H1 (cell line): ENCODE measurements around the gene SURF2. TPM values are rescaled to one million over a fixed set of nuclear protein-coding genes. Genes with fewer than 3 reads are reported as not detected.

Source experiments
- CTCF ChIA-PET: fragments of 300-600 bp; sonication (Branson Sonifier 250); formaldehyde crosslinking; loops from one replicate; lab custom pipeline; 2021; ENCODE audit not compliant: partially characterized antibody; lab: Charles Lee
- POLR2A ChIA-PET: fragments of 300-600 bp; sonication (Branson Sonifier 250); formaldehyde crosslinking; loops from one replicate; lab custom pipeline; 2021; ENCODE audit warnings: inconsistent platforms; ENCODE audit not compliant: partially characterized antibody; lab: Charles Lee
- DNase-seq, 2 experiments: peaks; one replicate each; pipeline versions ENCODE4 v3.0.0 to v3.0.0-alpha.2; 2010 to 2022; ENCODE audit warnings: low spot score in 2 of 2, low read depth in 1 of 2, mixed read lengths in 1 of 2
- FAIRE-seq: peaks from 2 replicates; lab custom pipeline; 2011; peaks lifted over from hg19 to GRCh38; lab: Jason Lieb, UNC
- H2AFZ ChIP-seq: 2 replicates; pipeline ENCODE4 v1.8.1; 2012; ENCODE audit warnings: low read length, inconsistent platforms
- H2AK5ac ChIP-seq: 2 replicates; pipeline ENCODE4 v1.6.1; 2013; ENCODE audit warnings: low read depth, low read length
- H2BK120ac ChIP-seq: replicated peaks from 2 replicates; pipeline ENCODE3; 2013; ENCODE audit warnings: low read depth, low read length, inconsistent platforms
- H2BK12ac ChIP-seq: 2 replicates; pipeline ENCODE4 v1.6.1; 2013; ENCODE audit warnings: low read depth, low read length
- H2BK15ac ChIP-seq: 2 replicates; pipeline ENCODE4 v1.6.1; 2013; ENCODE audit warnings: low read length
- H2BK20ac ChIP-seq: 2 replicates; pipeline ENCODE4 v1.6.1; 2013; ENCODE audit warnings: low read length
- H2BK5ac ChIP-seq: 2 replicates; pipeline ENCODE4 v1.6.1; 2013; ENCODE audit warnings: low read depth, low read length
- H3K14ac ChIP-seq: 2 replicates; pipeline ENCODE4 v1.6.1; 2013; ENCODE audit warnings: inconsistent platforms; ENCODE audit not compliant: insufficient read length
- H3K18ac ChIP-seq: 2 replicates; pipeline ENCODE4 v1.6.1; 2013; ENCODE audit warnings: low read length; ENCODE audit errors: extremely low read depth
- H3K23ac ChIP-seq: 2 replicates; pipeline ENCODE4 v1.6.1; 2013; ENCODE audit warnings: inconsistent platforms; ENCODE audit not compliant: insufficient read length
- H3K23me2 ChIP-seq: 2 replicates; pipeline ENCODE4 v1.6.1; 2013; ENCODE audit warnings: low read depth, low read length
- H3K27ac ChIP-seq: 2 replicates; pipeline ENCODE4 v1.6.1; 2011; ENCODE audit warnings: low read depth, low read length, inconsistent platforms
- H3K27me3 ChIP-seq, 4 experiments: replicated peaks in 1 of 4; 1 replicate in 1 of 4; 2 replicates in 3 of 4; pipeline versions ENCODE4 v1.6.1 to v1.8.1; 2011 to 2013; ENCODE audit warnings: low read length in 3 of 4, mild to moderate bottlenecking in 3 of 4, inconsistent platforms in 2 of 4, mixed read lengths in 2 of 4, moderate library complexity in 1 of 4; ENCODE audit not compliant: control insufficient read depth in 3 of 4, insufficient read depth in 3 of 4; ENCODE audit errors: extremely low read depth in 1 of 4
- H3K36me3 ChIP-seq, 4 experiments: 2 replicates each; pipeline versions ENCODE4 v1.6.1 to v1.8.1; 2011 to 2013; ENCODE audit warnings: mild to moderate bottlenecking in 4 of 4, low read length in 3 of 4, moderate library complexity in 2 of 4, control low read depth in 1 of 4, inconsistent platforms in 1 of 4; ENCODE audit not compliant: insufficient read depth in 4 of 4, control insufficient read depth in 2 of 4
- H3K4ac ChIP-seq: replicated peaks from 2 replicates; pipeline ENCODE3; 2013; ENCODE audit warnings: low read length, low read depth, mixed read lengths, inconsistent platforms; ENCODE audit not compliant: insufficient read length
- H3K4me1 ChIP-seq, 4 experiments: replicated peaks in 1 of 4; 1 replicate in 1 of 4; 2 replicates in 3 of 4; pipeline versions ENCODE4 v1.6.1 to v1.8.1; 2011 to 2013; ENCODE audit warnings: low read length in 3 of 4, inconsistent platforms in 2 of 4, mixed read lengths in 1 of 4; ENCODE audit not compliant: insufficient read depth in 4 of 4, control insufficient read depth in 3 of 4
- H3K4me2 ChIP-seq, 2 experiments: 2 replicates each; pipeline versions ENCODE4 v1.6.1 to v1.8.1; 2011 to 2013; ENCODE audit warnings: low read depth in 2 of 2, low read length in 2 of 2, control low read depth in 1 of 2, inconsistent platforms in 1 of 2, mild to moderate bottlenecking in 1 of 2; ENCODE audit not compliant: insufficient read depth in 1 of 2
- H3K4me3 ChIP-seq, 4 experiments: fragments of 200-600, 300-600 bp in 1 of 4; sonication (generic), shearing (Covaris generic), sonication (Bioruptor Twin) in 1 of 4; 2 replicates each; pipeline versions ENCODE4 v1.5.1 to v1.8.1; 2011 to 2016; ENCODE audit warnings: low read length in 4 of 4, low read depth in 3 of 4, control low read depth in 2 of 4, inconsistent platforms in 2 of 4, mild to moderate bottlenecking in 2 of 4, mixed read lengths in 1 of 4, moderate library complexity in 1 of 4; ENCODE audit not compliant: insufficient read depth in 2 of 4; ENCODE audit errors: extremely low read depth in 1 of 4
- H3K56ac ChIP-seq: replicated peaks from 2 replicates; pipeline ENCODE3; 2013; ENCODE audit warnings: low read depth, mild to moderate bottlenecking, mixed read lengths, low read length, inconsistent platforms; ENCODE audit not compliant: insufficient read length
- H3K79me1 ChIP-seq: 2 replicates; pipeline ENCODE4 v1.6.1; 2013; ENCODE audit warnings: low read depth, low read length, control low read depth
- H3K79me2 ChIP-seq, 2 experiments: 2 replicates each; pipeline versions ENCODE4 v1.6.1 to v1.8.1; 2012 to 2013; ENCODE audit warnings: low read length in 2 of 2, mild to moderate bottlenecking in 2 of 2, inconsistent platforms in 1 of 2; ENCODE audit not compliant: insufficient read depth in 2 of 2, control insufficient read depth in 1 of 2
- H3K9ac ChIP-seq, 4 experiments: replicated peaks in 1 of 4; 1 replicate in 1 of 4; 2 replicates in 3 of 4; pipeline versions ENCODE4 v1.6.1 to v1.8.1; 2011 to 2013; ENCODE audit warnings: low read depth in 3 of 4, low read length in 3 of 4, control low read depth in 2 of 4, mild to moderate bottlenecking in 2 of 4, moderate library complexity in 2 of 4, inconsistent platforms in 1 of 4; ENCODE audit errors: extremely low read depth in 1 of 4
- H3K9me3 ChIP-seq, 2 experiments: 2 replicates each; pipeline versions ENCODE4 v1.6.1 to v1.8.1; 2012 to 2013; ENCODE audit warnings: mild to moderate bottlenecking in 2 of 2, moderate library complexity in 2 of 2, control low read depth in 1 of 2, inconsistent platforms in 1 of 2, low read depth in 1 of 2, low read length in 1 of 2, mixed read lengths in 1 of 2; ENCODE audit not compliant: insufficient read depth in 2 of 2
- H4K20me1 ChIP-seq, 2 experiments: replicated peaks in 1 of 2; 2 replicates each; pipeline versions ENCODE3 to v1.8.1; 2011 to 2013; ENCODE audit warnings: inconsistent platforms in 2 of 2, low read length in 2 of 2, mild to moderate bottlenecking in 1 of 2; ENCODE audit not compliant: insufficient read depth in 2 of 2, control insufficient read depth in 1 of 2
- H4K5ac ChIP-seq: 2 replicates; pipeline ENCODE4 v1.6.1; 2013; ENCODE audit warnings: low read length, low read depth, mixed read lengths, inconsistent platforms; ENCODE audit not compliant: insufficient read length
- H4K8ac ChIP-seq: 2 replicates; pipeline ENCODE4 v1.8.0; 2013; ENCODE audit warnings: mild to moderate bottlenecking, moderate library complexity, low read length, inconsistent platforms; ENCODE audit not compliant: insufficient read depth; ENCODE audit errors: extremely low read depth
- H4K91ac ChIP-seq: replicated peaks from 2 replicates; pipeline ENCODE3; 2013; ENCODE audit warnings: low read length, mixed read lengths, inconsistent platforms; ENCODE audit not compliant: insufficient read length
- CREB1 ChIP-seq: IDR thresholded peaks from 2 replicates; pipeline ENCODE4 v1.6.1; 2012; ENCODE audit warnings: inconsistent platforms
- KDM5A ChIP-seq: fragments of 200-600 bp; IDR thresholded peaks from 2 replicates; pipeline ENCODE4 v1.7.1; 2012; ENCODE audit warnings: mild to moderate bottlenecking, low read length, inconsistent platforms, mixed read lengths
- TBP ChIP-seq: IDR thresholded peaks from 2 replicates; pipeline ENCODE4 v1.6.1; 2011; ENCODE audit warnings: low read depth, low read length, improper control_type of control experiment
- TEAD4 ChIP-seq: IDR thresholded peaks from 2 replicates; pipeline ENCODE4 v1.6.1; 2012; ENCODE audit warnings: low read depth, low read length, inconsistent platforms, mixed read lengths
- ZNF274 ChIP-seq: IDR thresholded peaks from 2 replicates; pipeline ENCODE4 v1.7.0; 2012; ENCODE audit warnings: low read length, borderline replicate concordance; ENCODE audit errors: extremely low read depth
- WGBS, 2 experiments: shearing (Covaris generic) in 1 of 2; methylation state at CpG; one replicate each; pipeline versions ENCODE4 v1.1.6 to v1.1.7; 2013 to 2015; ENCODE audit warnings: low lambda C conversion rate in 2 of 2, mixed read lengths in 2 of 2, inconsistent platforms in 1 of 2, low coverage in 1 of 2, missing lambda C conversion rate in 1 of 2; ENCODE audit not compliant: insufficient replicate concordance in 2 of 2, insufficient coverage in 1 of 2, insufficient read length in 1 of 2; ENCODE audit errors: extremely low coverage in 1 of 2, missing lambda C conversion rate in 1 of 2; 5-methylcytosine and 5-hydroxymethylcytosine counted together
- polyA plus RNA-seq, 7 experiments: library from polyadenylated mRNA; depleted of rRNA in 3 of 7; stranded (reverse) in 5 of 7; unstranded in 2 of 7; fragments of >200 nt in 5 of 7; fragments of 200-250 nt in 2 of 7; gene quantifications; 1 replicate in 5 of 7; 2 replicates in 1 of 7; 4 replicates in 1 of 7; pipeline versions ENCODE4 v1.2.1 to v1.2.3, GENCODE V29; 2011 to 2013; ENCODE audit warnings: missing spikeins in 2 of 7, mixed read lengths in 2 of 7
- total RNA-seq: library from RNA; stranded (reverse); fragmentation: NEBNext Ultra II Directional; extraction: Animal tissue kit (Norgen Biotek cat#: 25700); gene quantifications from 2 replicates; pipeline ENCODE4 v1.2.1, GENCODE V29; 2021

The SURF2 gene
- total and polyA plus RNA-seq, 2 of the 8 experiments (the other 6 are each of a cell fraction or from before 2014, with no cell fraction given) = 36.6 to 37.7 TPM

DNA sequence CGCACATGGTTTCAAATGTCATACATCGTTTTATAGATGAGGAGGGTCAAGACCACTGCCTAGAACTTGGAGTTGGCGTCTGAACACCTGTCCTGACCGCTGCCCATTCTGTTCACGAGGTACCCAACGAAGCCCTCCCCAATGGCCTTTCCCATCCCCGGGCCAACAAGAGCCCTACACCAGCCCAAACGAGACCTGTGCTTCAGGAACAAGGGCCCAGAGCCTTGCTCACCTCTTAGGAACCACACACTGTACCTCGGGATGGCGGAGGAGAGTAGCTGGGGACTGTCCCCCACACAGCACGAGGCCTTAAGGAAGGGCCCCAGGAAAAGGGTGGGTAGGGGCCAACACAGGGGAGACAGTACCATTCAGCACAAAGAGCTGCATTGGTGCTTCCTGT is 23.3 kb upstream of the SURF2 start:
- Histone ChIP-seq H3K36me3 (peaks cover 20 to 43% (median 35%) of the 10 kb centered on the region in 4 experiments), H3K27ac (no peak overlapping the region), H3K56ac (no peak overlapping the region), H2BK20ac (no peak overlapping the region), H2BK120ac (no peak overlapping the region), H3K9ac (no peak overlapping the region), H3K4me2 (no peak overlapping the region), H2BK5ac (no peak overlapping the region), H3K79me1 (peaks cover 10% of the 10 kb centered on the region), H3K4ac (no peak overlapping the region), H2AFZ (no peak overlapping the region), H4K5ac (no peak overlapping the region), H3K23me2 (peaks cover 7% of the 10 kb centered on the region; the same call in 1 of the 2 replicates), H3K79me2 (peaks cover 0 to 15% of the 10 kb centered on the region in 2 experiments; a peak in 2 of 4 replicates), H3K23ac (no peak overlapping the region), H4K8ac (no peak overlapping the region; the same call in 1 of the 2 replicates), H3K18ac (no peak overlapping the region), H3K4me1 (peaks cover 0 to 9% (median 2%) of the 10 kb centered on the region in 4 experiments; a peak in 1 of 7 replicates)
- ChIA-PET POLR2A (interaction anchor here (0.9 to 7.3 kb wide), 5 partner anchors 11 to 151 kb away, joined by 3 to 120 read pairs (median 5); partner anchors contain the start of genes MED22 and RPL7A), CTCF (interaction anchor here (0.7 to 7.0 kb wide), 7 partner anchors 10 to 145 kb away, joined by 3 to 123 read pairs (median 4); no protein-coding TSS in a partner anchor)
- no peak for DNase-seq
- WGBS, 2 experiments = 99% methylated on average over 11 of the region's 11 CpGs; no CpG with 5 or more reads in 1 of the 2 experiments
- no peak for FAIRE-seq
- no peak for TF ChIP-seq TBP
- no peak for TF ChIP-seq KDM5A
- no peak for TF ChIP-seq ZNF274
- TF ChIP-seq CREB1 = no peak
- no peak for TF ChIP-seq TEAD4
- TF ChIP-seq, all 59 proteins: peak for 0
- no peaks in the 10 kb centered on the region for H3K9me3 ChIP-seq
- H4K20me1 ChIP-seq = peaks cover 4 to 16% of the 10 kb centered on the region in 2 experiments
- H4K91ac ChIP-seq = no peak overlapping the region
- no peaks in the 10 kb centered on the region for H3K27me3 ChIP-seq
- no peak overlapping the region for H2AK5ac ChIP-seq
- H2BK12ac ChIP-seq = no peak overlapping the region
- H3K14ac ChIP-seq = no peak overlapping the region
- H3K4me3 ChIP-seq = no peak overlapping the region
- no peak overlapping the region for H2BK15ac ChIP-seq
